ENCODE results near the gene DEXI. TPM values are rescaled to one million over a fixed set of nuclear protein-coding genes. Genes with fewer than 3 reads are reported as not detected.

DEXI gene
- total and polyA plus RNA-seq, 8 donors: 16.5 to 97.9 (median 30.6) TPM

DNA sequence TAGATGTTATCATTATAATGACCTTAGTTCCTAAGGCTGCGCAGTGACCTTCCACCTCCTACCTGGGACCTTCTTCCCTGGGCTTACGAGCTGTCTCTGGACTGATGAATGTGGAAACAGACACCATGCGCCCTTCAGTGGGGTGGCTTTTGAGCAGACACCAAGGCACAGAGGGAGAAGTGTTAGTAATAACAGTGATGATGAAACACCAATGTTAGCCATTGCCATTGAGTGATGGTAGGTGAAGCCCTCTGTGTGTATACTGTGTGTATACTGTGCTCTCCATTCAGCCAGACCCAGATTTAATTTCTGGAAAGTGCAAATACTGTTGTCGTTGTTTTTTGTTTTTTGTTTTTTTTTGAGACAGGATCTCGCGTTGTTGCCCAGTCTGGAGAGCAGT lies 46.6 kb upstream of the DEXI start:
- H3K9me3 ChIP-seq: no peaks in the 10 kb centered on the region
- no peak for DNase-seq
- peaks cover 0 to 19% (median 5%) of the 10 kb centered on the region in 4 donors for H3K4me1 ChIP-seq
- peak overlapping the region in 1 of 5 donors; percentile 30 for H3K27ac ChIP-seq
- H3K4me3 ChIP-seq: no peak overlapping the region
- WGBS, 5 donors: 78 to 89% (median 81%) methylated on average over 6 of the region's 6 CpGs
- H3K36me3 ChIP-seq: peaks cover 18 to 78% (median 50%) of the 10 kb centered on the region in 4 donors
- intact Hi-C loops (cut with DNase I; ENCODE audit: low total_unique reads): no loop called here
- no peaks in the 10 kb centered on the region for H3K27me3 ChIP-seq
- TF ChIP-seq POLR2A (IDR thresholded peaks at IDR 0.05) (no peak), EP300 (IDR thresholded peaks at IDR 0.05) (no peak), POLR2AphosphoS5 (IDR thresholded peaks at IDR 0.05) (no peak)
- TF ChIP-seq, protein P1, sequence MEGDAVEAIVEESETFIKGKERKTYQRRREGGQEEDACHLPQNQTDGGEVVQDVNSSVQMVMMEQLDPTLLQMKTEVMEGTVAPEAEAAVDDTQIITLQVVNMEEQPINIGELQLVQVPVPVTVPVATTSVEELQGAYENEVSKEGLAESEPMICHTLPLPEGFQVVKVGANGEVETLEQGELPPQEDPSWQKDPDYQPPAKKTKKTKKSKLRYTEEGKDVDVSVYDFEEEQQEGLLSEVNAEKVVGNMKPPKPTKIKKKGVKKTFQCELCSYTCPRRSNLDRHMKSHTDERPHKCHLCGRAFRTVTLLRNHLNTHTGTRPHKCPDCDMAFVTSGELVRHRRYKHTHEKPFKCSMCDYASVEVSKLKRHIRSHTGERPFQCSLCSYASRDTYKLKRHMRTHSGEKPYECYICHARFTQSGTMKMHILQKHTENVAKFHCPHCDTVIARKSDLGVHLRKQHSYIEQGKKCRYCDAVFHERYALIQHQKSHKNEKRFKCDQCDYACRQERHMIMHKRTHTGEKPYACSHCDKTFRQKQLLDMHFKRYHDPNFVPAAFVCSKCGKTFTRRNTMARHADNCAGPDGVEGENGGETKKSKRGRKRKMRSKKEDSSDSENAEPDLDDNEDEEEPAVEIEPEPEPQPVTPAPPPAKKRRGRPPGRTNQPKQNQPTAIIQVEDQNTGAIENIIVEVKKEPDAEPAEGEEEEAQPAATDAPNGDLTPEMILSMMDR (IDR thresholded peaks at IDR 0.05): no peak

DNA sequence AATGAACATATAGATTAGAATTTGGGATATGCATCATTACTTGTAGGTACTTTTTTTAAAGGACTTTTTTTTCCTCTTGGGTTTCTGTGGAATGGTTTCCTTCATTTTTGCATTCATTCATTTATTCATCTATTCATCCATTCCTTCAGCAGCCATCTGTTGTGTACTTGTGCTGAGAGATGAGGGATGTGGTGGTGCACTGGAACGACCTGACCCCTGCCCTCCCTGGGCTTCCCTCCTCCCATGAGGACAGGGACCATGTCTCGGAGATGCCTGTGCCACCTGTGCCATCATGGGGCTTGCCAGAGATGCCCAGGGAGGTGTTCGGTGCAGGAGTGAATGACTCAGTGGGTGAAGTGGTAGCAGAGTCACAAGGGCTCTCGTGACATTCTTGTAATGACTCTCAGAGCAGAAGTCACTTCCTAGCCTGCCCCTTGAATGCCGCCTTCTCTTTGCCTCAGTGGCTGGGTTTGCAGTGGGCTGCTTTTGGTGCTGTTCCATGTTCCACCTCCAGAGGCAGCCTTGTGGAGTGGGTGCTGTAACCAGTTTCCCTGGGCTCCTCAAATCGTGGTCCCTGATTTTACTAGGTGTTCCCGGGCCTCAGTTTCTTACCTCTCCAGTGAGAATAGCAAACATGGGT lies 46.0 kb upstream of the DEXI start:
- TF ChIP-seq POLR2AphosphoS5 (IDR thresholded peaks at IDR 0.05) (no peak), POLR2A (IDR thresholded peaks at IDR 0.05) (no peak), EP300 (IDR thresholded peaks at IDR 0.05) (no peak)
- TF ChIP-seq, protein P1 (IDR thresholded peaks at IDR 0.05): peak in 2 of 7 experiments; percentile 11 to 18
- intact Hi-C loops (cut with DNase I; ENCODE audit: low total_unique reads): no loop called here
- Histone ChIP-seq H3K27me3 (no peaks in the 10 kb centered on the region), H3K27ac (peak overlapping the region in 1 of 5 donors; percentile 30), H3K36me3 (peaks cover 16 to 78% (median 51%) of the 10 kb centered on the region in 4 donors), H3K4me3 (no peak overlapping the region), H3K9me3 (no peaks in the 10 kb centered on the region), H3K4me1 (peaks cover 0 to 19% (median 5%) of the 10 kb centered on the region in 4 donors)
- 69 to 75% (median 74%) methylated on average over 6 to 7 of the region's 7 CpGs for WGBS, 5 donors
- no peak for DNase-seq

DNA sequence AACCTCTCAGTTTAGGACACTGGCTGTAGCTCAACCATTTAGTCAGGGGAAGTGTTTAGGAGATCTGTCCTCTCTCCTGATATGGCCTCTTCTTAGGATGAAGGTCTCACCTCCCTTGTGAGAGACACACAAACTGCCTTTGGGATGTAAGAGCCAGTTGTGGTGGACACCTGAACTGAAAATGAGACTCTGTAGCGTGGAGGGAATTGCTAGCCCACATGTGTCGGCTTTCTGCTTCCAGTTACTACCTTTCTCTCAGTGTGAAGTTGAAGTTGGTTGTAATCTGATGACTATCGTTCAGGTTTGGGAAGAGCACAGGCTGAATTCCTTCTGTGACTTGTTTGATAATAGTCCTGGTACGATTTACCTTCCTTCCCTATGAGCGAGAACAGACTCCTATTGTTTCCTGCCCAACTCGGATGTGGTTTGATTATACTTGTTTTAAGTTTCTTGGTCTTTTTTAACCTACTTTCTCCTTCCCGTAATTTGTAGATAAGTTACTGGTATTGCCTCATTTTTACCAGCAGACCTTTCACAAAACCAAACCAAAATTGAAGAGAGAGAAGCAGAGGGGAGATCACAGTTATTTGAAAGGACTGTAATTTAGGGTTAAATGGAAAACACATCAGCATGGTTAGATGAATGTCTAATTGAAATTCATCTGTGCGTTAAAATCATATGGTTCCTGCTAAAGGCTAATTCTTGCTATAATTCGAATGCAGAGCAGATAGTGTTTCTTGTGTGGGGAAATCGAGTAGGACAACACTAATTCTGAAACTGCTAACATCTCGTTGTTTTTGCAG lies 45.3 kb upstream of the DEXI start:
- H3K27me3 ChIP-seq: no peaks in the 10 kb centered on the region
- WGBS, 5 donors: 62 to 69% (median 67%) methylated on average over 11 of the region's 11 CpGs
- peaks cover 16 to 75% (median 51%) of the 10 kb centered on the region in 4 donors for H3K36me3 ChIP-seq
- TF ChIP-seq POLR2AphosphoS5 (IDR thresholded peaks at IDR 0.05): no peak
- no peak for TF ChIP-seq POLR2A (IDR thresholded peaks at IDR 0.05)
- TF ChIP-seq, protein P1 (IDR thresholded peaks at IDR 0.05): no peak
- TF ChIP-seq EP300 (IDR thresholded peaks at IDR 0.05): no peak
- no peaks in the 10 kb centered on the region for H3K9me3 ChIP-seq
- no peak overlapping the region for H3K4me3 ChIP-seq
- peaks cover 4 to 25% (median 8%) of the 10 kb centered on the region in 4 donors for H3K4me1 ChIP-seq
- H3K27ac ChIP-seq: peak overlapping the region in 1 of 5 donors; percentile 36
- DNase-seq: no peak
- intact Hi-C loops (cut with DNase I; ENCODE audit: low total_unique reads): no loop called here

DNA sequence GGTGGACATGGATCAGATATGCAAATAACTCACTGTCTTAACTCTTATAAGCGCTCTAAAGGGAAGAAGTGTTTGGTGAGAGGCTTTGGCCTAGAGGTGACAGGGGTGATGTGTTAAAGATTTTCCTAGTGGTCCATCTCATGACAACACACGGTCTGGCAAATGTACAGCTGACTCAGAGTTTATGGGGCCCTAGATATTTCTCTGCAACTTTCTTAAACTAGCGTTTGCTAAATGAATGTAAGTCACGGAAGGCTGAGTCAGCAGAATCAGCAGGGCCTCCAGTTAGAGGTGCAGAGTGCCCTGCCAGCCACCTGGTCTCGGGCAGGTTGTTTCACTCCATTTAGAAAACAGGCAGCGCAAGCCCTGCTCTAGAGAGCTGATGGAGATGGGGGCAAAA lies 42.2 kb upstream of the DEXI start:
- Histone ChIP-seq H3K27ac (no peak overlapping the region), H3K27me3 (no peaks in the 10 kb centered on the region), H3K9me3 (no peaks in the 10 kb centered on the region), H3K4me3 (no peak overlapping the region), H3K36me3 (peaks cover 13 to 59% (median 49%) of the 10 kb centered on the region in 4 donors), H3K4me1 (peaks cover 11 to 43% (median 24%) of the 10 kb centered on the region in 4 donors)
- no peak for DNase-seq
- intact Hi-C loops (cut with DNase I; ENCODE audit: low total_unique reads): no loop called here
- 83 to 90% (median 85%) methylated on average over 6 of the region's 6 CpGs for WGBS, 5 donors
- TF ChIP-seq, protein P1 (IDR thresholded peaks at IDR 0.05): no peak
- no peak for TF ChIP-seq POLR2AphosphoS5 (IDR thresholded peaks at IDR 0.05)
- no peak for TF ChIP-seq EP300 (IDR thresholded peaks at IDR 0.05)
- TF ChIP-seq POLR2A (IDR thresholded peaks at IDR 0.05): no peak
